ELF-1 (cell line): ENCODE measurements around the gene PDZD8.
A peak's percentile ranks its signal among the peaks of the same experiment; 100 is the strongest.
"Not testable (repeated sequence)": the region's sequence is repeated elsewhere in the genome, so short reads cannot be mapped to it uniquely, and the experiment has no call there.

Experiments
- DNase-seq: peaks from one replicate; pipeline ENCODE4 v3.0.0-alpha.2; 2016; ENCODE audit warnings: low read depth, low spot score

Gene PDZD8

DNA sequence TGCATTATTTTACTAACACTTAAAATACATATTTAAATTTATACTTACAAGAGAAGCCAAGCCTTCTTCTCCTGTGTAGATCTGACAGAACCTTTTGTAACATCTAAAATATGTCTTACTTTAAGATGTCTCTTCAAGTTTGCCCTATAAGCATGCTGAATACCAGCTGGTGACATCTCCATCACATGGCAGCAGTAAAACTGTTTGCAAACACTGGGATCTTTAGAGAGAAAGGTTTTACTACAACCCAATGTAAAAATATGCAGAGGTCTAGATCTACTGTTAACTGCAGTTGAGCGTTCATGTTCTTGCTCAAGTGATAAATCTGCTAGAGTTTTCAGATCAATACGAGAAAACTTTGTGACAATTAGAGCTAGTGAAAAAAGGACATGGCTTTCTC is 23.2 kb downstream of the PDZD8 start:
- DNase-seq: no peak

DNA sequence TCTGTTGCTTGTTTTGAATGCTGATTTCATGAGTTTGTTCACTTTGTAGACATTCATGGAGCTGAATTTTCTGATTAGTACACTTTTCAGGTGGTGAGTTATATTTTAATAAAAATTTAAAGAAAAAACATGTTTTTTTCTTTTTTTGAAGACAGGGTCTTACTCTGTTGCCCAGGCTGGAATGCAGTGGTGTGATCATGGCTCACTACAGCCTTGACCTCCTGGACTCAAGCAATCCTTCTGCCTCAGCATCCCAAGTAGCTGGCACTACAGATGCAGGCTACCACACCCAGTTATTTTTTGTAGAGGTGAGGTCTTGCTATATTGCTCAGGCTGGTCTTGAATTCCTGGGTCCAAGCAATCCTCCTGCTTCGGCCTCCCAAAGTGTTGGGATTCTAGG is 23.7 kb downstream of the PDZD8 start:
- DNase-seq: no peak

DNA sequence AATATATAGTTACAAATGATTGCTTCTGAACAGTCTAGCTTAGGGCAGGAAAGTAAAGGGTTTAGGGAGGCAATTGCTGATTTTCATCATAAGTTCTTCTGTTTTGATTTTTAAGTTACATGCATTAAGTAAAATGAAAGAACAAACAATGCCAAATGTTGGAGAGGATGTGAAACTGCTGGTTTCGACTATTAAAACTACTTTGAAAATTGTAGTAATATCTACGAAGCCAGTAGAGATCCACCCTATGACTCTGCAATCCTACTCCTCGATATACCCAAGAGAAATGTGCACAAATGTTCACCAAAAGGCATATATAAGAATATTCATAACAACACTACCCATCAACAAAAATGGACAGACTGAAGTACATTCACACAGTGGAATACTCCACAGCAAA is 24.3 kb downstream of the PDZD8 start:
- no peak for DNase-seq

DNA sequence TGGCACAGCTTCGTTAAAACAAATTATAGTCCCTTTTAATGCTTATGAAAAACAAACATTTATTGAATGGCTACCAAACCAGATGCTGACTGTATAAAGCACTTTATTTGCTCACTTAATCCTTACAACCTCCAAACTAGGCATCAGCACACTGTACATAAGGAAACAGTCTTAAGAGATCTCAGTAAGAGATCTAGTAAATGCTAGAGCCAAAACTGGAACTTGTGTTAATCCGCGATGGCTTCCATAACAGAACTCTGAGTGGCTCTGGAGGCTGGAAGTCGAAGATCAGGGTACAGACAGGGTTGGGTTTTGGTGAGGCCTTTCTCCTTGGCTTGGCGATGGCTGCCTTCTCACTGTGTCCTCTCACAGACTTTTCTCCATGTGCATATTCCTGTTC is 27.0 kb downstream of the PDZD8 start:
- DNase-seq: no peak

DNA sequence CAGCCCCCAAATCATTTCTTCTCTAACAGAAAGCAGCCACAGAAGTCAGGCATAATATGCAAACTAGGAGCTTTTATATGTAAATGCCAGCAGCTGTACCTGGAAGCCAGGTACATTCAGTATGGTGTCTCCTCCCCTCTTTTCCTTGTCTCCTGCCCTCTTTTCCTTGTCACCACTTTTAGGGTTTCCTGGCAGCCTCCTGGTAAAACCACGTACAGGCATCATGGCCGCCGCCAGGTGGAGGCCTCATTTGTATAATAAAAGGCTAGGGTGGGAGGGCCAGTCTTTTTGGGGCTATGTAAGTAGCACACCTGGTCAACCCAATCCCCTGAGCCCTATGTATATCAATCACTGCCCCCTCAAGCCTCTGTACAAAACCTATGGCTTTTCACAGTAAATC is 28.7 kb downstream of the PDZD8 start:
- DNase-seq: peak; percentile 60

DNA sequence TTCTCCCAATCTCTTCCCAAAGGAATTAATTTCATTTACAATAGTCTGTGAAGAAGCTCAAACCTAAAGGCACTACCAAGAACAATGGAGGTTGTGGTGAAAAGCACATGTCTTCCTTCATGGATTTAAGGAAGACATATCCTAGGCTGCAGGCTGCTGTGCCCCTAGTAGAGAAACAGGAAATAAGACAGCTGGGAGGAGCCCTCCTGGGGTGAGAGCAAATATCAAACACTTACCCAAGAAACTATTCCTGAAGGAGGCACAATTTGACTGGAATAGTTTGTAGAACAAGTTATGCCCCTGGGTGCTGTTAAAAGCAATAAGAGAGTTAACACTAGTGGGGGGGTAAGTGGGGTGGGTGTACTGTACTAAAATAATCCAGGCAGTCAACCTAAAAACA is 30.1 kb downstream of the PDZD8 start:
- DNase-seq: peak; percentile 27

DNA sequence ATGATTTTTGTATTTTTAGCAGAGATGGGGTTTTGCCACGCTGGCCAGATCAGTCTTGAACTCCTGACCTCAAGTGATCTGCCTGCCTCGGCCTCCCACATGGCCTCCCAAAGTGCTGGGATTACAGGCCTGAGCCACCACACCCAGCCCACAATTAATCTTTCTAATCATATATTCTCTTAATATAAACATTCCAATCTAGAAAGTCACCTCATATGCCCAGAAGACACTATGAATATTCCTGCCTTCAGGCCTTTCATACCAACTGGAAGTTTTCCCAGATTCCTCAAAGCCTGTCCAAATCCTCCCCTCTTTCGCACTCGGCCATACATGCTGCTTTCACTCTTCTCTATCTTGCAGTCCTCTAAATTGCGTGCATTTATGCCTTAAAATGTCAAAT is 32.6 kb downstream of the PDZD8 start:
- DNase-seq: no peak

DNA sequence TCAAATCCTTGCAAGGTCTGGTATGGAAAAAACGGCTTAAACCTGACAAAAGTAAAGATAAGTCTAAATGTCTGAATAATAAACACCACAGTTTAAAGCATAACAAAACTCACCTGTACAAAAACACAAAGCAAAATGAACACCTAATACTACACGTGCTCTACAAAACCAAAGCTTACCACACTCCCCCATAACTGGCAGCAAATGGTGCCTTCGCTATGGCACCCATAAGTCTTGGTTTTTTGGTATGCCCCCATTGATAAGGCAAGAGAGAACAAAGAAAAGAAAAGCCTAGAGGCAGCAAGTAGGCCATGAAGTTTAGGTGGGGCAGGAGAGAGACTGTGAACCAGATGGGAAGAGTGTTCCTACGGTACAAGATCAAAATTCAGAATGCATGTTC is 34.2 kb downstream of the PDZD8 start:
- DNase-seq: no peak

DNA sequence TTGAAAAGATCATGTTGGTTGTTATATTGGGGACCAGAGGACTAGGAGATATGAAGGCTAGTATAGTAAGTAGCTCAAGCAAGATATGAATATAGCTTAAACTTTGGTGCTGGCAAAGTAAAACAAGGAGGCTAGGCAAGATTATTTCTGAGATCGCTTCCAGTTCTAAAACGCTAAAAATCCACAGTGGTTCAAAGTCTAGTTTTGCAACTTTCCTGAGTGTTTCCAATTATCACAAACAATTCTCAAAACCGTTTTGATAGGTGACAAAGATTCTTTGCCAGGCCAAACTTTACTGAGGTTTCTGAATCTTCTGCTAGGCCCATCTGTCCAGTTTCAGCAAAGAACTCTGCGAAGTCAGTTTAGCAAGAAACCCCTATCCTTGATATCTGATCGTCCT is 35.3 kb downstream of the PDZD8 start:
- DNase-seq: no peak

DNA sequence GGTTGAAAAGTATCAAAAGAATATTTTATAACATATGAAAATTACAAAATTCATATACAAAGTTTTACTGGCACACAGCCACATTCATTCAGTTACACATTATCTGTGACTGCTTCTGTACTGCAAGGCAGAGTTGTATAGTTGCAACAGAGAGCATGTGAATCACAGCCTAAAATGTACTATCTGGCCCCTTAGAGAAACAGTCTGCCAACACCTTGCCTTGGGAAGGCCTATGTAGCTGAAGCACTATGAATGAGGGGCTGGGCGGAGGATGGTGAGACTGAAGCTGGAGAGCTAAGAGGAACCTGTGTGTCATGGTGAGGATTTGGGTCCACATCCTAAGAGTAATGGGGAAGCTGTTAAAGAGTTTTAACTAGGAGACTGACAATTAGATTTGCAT is 35.7 kb downstream of the PDZD8 start:
- DNase-seq: no peak

DNA sequence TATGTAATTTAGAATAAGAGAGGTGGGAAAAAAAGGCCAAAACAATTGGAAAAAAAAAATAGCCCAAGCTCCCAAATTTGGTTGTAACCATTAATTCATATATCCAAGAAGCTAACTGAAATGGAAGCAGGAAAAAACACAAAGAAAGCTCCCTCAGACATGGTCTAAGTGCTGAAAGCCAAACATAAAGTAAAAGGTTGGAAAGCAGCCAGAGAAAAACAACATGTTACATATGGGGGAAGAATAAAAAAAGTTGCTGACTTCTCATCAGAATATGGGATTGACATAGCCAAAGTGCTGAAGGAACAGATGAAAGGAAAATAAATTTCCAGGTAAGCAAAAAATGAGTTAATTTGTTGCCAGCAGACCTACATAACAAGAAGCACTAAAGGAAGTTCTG is 40.3 kb downstream of the PDZD8 start:
- DNase-seq: no peak

DNA sequence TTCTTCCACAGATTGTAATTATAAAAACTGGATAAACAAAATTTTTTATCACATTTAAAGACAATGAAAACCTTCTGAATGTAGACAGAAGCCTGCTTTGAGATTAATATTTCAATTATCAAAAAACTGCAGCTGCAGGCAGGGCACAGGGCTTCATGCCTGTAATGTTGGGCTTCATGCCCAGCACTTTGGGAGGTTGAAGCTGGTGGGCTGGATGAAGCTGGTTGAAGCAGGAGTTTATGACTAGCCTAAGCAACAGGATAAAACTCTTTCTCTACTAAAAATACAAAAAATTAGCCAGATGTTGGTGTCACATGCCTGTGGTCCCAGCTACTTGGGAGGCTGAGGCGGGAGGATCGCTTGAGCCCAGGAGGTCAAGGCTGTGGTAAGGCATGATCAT is 41.2 kb downstream of the PDZD8 start:
- DNase-seq: no peak

DNA sequence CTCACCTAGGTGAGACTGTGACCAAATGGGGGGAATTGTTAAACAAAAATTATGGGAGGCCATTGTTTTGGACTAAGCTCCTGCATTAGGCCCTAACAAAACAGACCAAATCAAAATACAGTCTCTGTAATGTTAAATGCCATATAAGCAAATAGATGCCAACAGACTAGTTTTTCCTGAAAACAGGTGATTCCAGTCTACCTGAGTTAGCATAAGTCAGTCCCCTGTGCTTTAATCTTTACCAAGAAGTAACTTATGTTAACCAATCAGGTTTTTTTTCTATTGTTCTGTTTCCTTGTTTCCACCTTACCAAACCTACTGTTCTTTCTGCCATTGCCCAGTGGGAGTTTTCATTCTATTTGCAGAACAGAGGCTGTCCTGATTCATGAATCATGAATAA is 48.0 kb downstream of the PDZD8 start:
- no peak for DNase-seq

DNA sequence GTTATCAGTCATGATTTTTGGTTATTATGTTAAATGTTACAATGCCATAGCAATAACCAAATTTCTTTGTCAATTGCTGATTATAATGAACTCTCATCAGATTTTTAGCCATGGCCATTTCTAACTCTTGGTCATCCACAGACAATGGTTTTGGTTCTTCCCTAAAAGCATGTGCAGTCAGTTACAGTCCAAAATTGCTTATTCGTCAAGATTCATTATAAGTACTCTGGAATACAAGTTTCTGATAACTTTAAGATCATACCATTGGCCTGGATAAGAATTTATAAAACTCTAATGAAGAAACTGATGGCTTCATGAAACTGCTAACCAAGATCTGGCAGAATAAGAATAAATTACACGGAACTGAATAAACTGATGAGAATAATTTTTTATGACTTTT is 50.9 kb downstream of the PDZD8 start:
- DNase-seq: no peak

DNA sequence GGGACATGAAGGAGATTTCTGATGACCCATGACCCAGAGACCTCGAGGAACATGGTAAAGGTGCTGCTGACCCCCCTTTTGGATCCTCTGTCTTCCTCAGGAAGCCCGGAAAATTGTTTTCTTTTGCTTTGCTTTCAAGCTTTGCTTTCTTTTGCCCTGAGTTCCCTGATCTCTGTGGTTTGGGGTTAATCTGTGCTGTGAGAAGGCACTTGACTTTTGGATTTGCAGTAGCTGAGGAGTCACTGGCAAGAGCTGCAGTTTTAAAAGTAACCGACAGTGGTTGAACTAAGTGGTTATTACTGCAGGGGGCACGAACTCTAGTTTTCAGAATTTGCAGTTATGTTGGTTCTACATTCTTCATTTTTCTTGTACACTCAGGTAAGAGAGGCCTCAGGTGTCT is 53.0 kb downstream of the PDZD8 start:
- DNase-seq: no peak

DNA sequence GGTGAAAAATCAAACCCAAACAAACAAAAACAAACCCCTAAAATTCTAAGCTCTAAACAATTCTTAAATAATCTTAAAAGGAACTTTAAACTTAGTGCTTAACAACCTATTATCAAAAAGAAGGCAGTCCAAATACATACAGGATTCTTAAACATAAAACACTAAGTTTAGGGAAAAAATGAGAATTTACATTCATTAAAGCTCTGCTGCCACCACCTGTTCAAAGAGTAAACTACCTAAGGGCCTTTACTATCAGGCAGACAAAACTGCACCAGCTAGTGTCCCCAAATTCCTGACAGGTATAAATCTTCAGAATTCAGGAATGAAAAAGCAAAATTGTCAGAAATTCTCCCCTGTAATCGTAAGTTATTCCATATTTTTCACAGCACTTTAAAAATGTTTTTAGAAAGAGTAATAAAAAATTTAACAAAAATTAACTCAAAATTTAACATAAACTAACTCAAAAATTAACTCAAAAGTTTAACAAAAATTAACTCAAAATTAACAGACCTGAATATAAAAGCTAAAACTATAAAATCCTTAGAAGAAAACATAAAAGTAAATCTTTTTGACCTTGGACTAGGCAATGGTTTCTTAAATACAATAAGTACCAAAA is 55.1 kb downstream of the PDZD8 start:
- DNase-seq: no peak

DNA sequence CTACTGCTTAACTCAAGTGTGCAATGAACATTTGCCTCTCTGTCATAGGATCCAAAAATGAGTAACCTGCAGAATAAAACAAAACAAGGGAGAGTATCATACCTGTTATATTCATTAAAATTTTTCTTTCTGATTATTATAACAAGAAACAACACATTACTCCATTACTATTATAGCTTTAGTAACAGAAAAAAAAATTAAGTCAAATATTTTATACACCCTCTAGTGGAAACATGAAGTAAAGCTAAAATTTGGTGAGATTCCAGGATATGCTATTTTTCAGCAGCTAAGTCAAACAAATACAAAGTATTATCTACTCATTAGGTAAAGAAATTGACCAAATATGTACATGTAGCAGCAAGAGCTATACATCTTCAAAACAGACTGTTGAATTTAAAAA is 56.3 kb downstream of the PDZD8 start:
- DNase-seq: no peak

DNA sequence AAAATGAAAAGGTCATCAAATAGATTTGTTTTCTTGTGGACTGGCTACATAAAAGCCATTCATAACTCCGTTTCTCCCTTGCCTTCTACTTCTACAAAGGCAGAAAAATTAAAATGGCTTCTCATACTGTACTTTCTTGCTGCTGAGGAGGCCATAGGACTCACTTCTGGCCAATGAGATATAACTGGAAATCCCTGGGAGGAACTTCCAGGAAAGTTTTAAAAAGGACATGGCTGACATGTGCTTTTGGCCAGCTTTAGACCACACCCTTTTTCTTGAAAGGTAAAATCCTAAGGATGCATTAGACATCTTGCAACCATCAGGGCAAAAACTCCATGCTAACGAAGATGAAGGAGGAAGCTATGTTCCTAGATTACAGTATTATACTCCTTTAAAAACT is 58.5 kb downstream of the PDZD8 start:
- DNase-seq: no peak

DNA sequence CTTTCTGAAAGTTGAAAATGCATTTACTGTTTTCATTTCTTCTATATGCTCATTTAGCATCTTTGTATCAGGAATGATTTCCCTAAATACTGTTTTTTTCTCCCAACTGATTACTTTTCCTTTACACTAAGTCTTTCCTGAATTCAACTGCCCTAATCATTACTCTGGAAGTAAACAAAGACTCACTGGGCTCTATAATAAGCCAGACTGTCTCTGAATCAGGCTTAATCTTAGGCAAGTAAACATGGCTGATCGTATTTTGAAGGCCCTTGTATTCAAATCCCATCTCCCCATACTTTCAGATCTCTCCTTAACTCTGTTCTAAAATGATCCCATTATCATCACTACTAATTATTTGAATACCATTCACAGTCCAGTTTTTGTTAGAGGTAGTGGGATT is 61.6 kb downstream of the PDZD8 start:
- no peak for DNase-seq

DNA sequence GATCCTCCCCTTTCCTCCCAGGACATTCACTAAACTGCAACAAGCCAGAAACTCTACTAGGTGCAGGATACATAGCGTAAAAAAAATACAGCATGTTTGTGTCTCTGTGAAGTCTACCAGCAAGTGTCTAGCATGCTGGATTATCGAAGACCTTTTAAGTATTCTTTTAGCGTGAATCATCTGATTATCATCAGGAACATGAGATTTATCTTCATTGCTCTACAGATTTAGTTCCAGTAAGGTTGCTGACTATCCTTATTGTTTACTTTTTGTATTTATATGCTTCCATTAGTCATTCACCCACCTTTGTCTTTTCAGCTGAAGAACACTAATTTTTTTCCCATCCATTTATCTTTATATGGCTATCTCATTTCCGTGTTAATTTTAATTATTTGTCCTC is 62.8 kb downstream of the PDZD8 start:
- DNase-seq: no peak

DNA sequence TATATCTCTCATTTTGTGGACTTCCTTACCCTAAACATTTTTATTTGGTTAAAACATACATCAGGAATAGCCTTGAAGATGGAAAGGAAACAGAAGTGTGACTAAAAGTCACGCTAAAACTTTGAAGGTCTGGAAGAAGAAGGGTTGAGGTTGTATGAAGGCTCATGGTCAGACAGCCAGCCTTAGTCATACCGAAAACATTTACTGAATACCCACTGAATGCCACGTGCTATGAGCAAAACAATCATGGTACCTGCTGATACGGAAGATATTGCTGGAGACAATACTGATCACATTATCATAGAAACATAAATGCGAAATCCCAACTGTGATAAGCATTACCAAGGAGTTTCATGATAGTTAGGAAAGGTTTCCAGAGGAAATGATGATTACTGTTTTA is 64.0 kb downstream of the PDZD8 start:
- no peak for DNase-seq

DNA sequence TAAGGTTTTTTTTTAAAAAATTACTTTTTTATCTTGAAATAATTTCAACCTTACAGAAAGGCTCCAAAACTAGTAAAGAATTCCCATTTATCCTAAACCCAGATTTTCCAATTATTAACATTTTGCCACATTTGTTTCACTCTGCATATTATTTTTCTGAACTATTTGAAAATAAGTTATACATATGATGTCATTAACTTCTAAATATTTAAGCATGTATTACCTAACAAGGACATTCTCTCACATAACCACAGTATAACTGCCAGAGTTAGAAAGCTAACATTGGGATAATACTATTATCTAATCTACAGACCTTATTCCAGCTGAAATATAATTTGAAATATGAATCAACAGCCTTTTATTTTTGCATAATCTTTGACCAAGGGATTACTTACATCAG is 68.6 kb downstream of the PDZD8 start:
- DNase-seq: no peak

DNA sequence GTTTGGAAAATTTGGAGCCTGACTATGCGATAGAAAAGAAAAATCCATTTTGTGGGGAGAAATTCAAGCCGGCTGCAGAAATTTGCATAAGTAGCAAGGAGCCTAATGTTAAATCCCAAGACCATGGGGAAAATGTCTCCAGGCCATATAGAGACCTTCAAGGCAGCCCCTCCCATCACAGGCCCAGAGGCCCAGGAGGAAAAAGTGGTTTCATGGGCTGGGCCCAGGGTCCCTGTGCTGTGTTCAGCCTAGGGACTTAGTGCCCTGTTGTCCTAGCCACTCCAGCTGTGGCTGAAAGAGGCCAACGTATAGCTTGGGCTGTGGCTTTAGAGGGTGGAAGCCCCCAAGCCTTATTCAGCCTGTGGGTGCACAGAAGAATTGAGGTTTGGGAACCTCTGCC is 71.8 kb downstream of the PDZD8 start:
- not testable (repeated sequence) for DNase-seq

DNA sequence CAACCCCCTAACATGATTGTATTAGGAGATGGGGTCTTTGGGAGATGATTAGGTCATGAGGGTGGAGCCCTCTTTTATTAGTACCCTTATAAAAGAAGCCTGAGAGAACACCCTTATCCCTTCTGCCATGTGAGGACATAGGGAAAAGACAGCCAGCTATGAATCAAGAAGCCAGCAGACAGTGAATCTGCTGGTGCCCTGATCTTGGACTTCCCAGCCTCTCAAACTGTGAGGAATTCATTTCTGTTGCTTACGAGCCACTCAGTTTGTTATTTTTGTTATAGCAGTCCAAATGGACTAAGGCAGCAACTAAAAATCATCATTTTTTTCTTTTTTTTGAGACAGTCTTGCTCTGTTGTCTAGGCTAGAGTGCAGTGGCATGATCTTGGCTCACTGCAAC is 74.6 kb downstream of the PDZD8 start:
- DNase-seq: no peak

DNA sequence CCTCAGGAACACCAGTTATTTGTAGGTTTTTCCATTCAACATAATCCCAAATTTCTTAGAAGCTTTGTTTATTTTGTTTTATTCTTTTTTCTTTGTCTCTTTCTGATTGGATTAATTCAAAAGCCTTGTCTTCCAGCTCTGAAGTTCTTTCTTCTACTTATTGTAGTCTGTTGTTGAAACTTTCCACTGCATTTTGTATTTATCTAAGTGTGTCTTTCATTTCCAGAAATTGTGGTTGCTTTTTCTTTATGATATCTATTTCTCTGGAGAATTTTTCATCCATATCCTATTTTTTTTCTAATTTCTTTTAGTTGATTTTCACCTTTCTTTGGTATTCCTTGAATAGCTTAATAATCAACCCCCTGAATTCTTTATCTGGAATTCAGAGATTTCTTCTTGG is 75.8 kb downstream of the PDZD8 start:
- no peak for DNase-seq
